Measurements from ENCODE around the gene SSH2. TPM values are rescaled to one million over a fixed set of nuclear protein-coding genes. Genes with fewer than 3 reads are reported as not detected.
A peak's percentile ranks its signal among the peaks of the same experiment; 100 is the strongest.

SSH2 gene
- total RNA-seq, 2 experiments from 2014 or later = 39.4 to 73.9 TPM

GRCh38 chr17:29665481-29665810 lies 264.6 kb downstream of the SSH2 start:
- no peaks in the 10 kb centered on the region for H3K79me2 ChIP-seq (ENCODE audit: insufficient read depth, low read depth, low read length)
- H3K9me2 ChIP-seq (ENCODE audit: insufficient read depth, low read length) = no peaks in the 10 kb centered on the region
- H3K36me3 ChIP-seq (ENCODE audit: insufficient read depth, low read length) = peaks cover 83% of the 10 kb centered on the region
- TSS peak; percentile 18 for BruUV-seq (replicated peaks)
- TF ChIP-seq CTCF (conservative IDR thresholded peaks at IDR 0.05; ENCODE audit: low read length) (no peak), EZH2phosphoT487 (IDR thresholded peaks at IDR 0.05; ENCODE audit: borderline replicate concordance, low read depth, low read length) (no peak)
- CTCF ChIA-PET (ENCODE audit: unreplicated experiment) = no interaction called here
- intact Hi-C loops (cut with micrococcal nuclease; ENCODE audit: unreplicated experiment) = no loop called here
- no peaks in the 10 kb centered on the region for H3K9me3 ChIP-seq (ENCODE audit: low read length)
- no peak for DNase-seq (ENCODE audit: low spot score)
- no peak overlapping the region for H3K4me3 ChIP-seq (ENCODE audit: low read depth, low read length, poor library complexity, severe bottlenecking)
- H3K4me2 ChIP-seq (ENCODE audit: low read length) = no peak overlapping the region
- POLR2A ChIA-PET = interaction anchor here (0.9 to 2.2 kb wide), 3 partner anchors 10 to 17 kb away, joined by 4 to 11 read pairs (median 4); no protein-coding TSS in a partner anchor
- no peaks in the 10 kb centered on the region for H4K20me1 ChIP-seq (ENCODE audit: insufficient read depth, low read length)
- H3K4me1 ChIP-seq (ENCODE audit: insufficient read depth, low read length, poor library complexity, severe bottlenecking) = peaks cover 10% of the 10 kb centered on the region
- H2AFZ ChIP-seq (ENCODE audit: low read length) = no peak overlapping the region
- peak overlapping the region; percentile 8 for H3K27ac ChIP-seq (ENCODE audit: low read depth, low read length, poor library complexity, severe bottlenecking)

GRCh38 chr17:29664743-29665480 lies 265.1 kb downstream of the SSH2 start:
- intact Hi-C loops (cut with micrococcal nuclease; ENCODE audit: unreplicated experiment) = no loop called here
- H3K9me3 ChIP-seq (ENCODE audit: low read length) = no peaks in the 10 kb centered on the region
- H3K4me3 ChIP-seq (ENCODE audit: low read depth, low read length, poor library complexity, severe bottlenecking) = no peak overlapping the region
- TF ChIP-seq CTCF (conservative IDR thresholded peaks at IDR 0.05; ENCODE audit: low read length) (no peak), EZH2phosphoT487 (IDR thresholded peaks at IDR 0.05; ENCODE audit: borderline replicate concordance, low read depth, low read length) (no peak)
- H3K27ac ChIP-seq (ENCODE audit: low read depth, low read length, poor library complexity, severe bottlenecking) = peak overlapping the region; percentile 8
- CTCF ChIA-PET (ENCODE audit: unreplicated experiment) = no interaction called here
- H3K4me2 ChIP-seq (ENCODE audit: low read length) = no peak overlapping the region
- POLR2A ChIA-PET = interaction anchor here (0.9 to 2.2 kb wide), 3 partner anchors 9 to 17 kb away, joined by 4 to 11 read pairs (median 4); no protein-coding TSS in a partner anchor
- H2AFZ ChIP-seq (ENCODE audit: low read length) = no peak overlapping the region
- H3K79me2 ChIP-seq (ENCODE audit: insufficient read depth, low read depth, low read length) = no peaks in the 10 kb centered on the region
- DNase-seq (ENCODE audit: low spot score) = no peak
- H4K20me1 ChIP-seq (ENCODE audit: insufficient read depth, low read length) = no peaks in the 10 kb centered on the region
- no peaks in the 10 kb centered on the region for H3K9me2 ChIP-seq (ENCODE audit: insufficient read depth, low read length)
- peaks cover 83% of the 10 kb centered on the region for H3K36me3 ChIP-seq (ENCODE audit: insufficient read depth, low read length)
- H3K4me1 ChIP-seq (ENCODE audit: insufficient read depth, low read length, poor library complexity, severe bottlenecking) = peaks cover 10% of the 10 kb centered on the region
- no TSS peak for BruUV-seq (replicated peaks)

GRCh38 chr17:29663155-29663554 lies 266.9 kb downstream of the SSH2 start:
- BruUV-seq (replicated peaks) = no TSS peak
- Histone ChIP-seq H3K4me2 (ENCODE audit: low read length) (no peak overlapping the region), H4K20me1 (ENCODE audit: insufficient read depth, low read length) (no peaks in the 10 kb centered on the region), H3K4me1 (ENCODE audit: insufficient read depth, low read length, poor library complexity, severe bottlenecking) (peaks cover 10% of the 10 kb centered on the region), H3K4me3 (ENCODE audit: low read depth, low read length, poor library complexity, severe bottlenecking) (no peak overlapping the region), H3K9me3 (ENCODE audit: low read length) (no peaks in the 10 kb centered on the region), H3K9me2 (ENCODE audit: insufficient read depth, low read length) (no peaks in the 10 kb centered on the region), H3K36me3 (ENCODE audit: insufficient read depth, low read length) (peaks cover 80% of the 10 kb centered on the region), H3K27ac (ENCODE audit: low read depth, low read length, poor library complexity, severe bottlenecking) (no peak overlapping the region), H2AFZ (ENCODE audit: low read length) (no peak overlapping the region), H3K79me2 (ENCODE audit: insufficient read depth, low read depth, low read length) (no peaks in the 10 kb centered on the region)
- TF ChIP-seq CTCF (conservative IDR thresholded peaks at IDR 0.05; ENCODE audit: low read length) (no peak), EZH2phosphoT487 (IDR thresholded peaks at IDR 0.05; ENCODE audit: borderline replicate concordance, low read depth, low read length) (no peak)
- ChIA-PET POLR2A (interaction anchor here (1.0 kb wide), 1 partner anchor 8 kb away, joined by 3 read pairs; no protein-coding TSS in a partner anchor), CTCF (ENCODE audit: unreplicated experiment) (interaction anchor here (0.6 kb wide), 1 partner anchor 25 kb away, joined by 5 read pairs; no protein-coding TSS in a partner anchor)
- no peak for DNase-seq (ENCODE audit: low spot score)
- intact Hi-C loops (cut with micrococcal nuclease; ENCODE audit: unreplicated experiment) = no loop called here

Data from OCI-LY7 (cell line).